H1 (cell line): ENCODE results near the gene TGOLN2. TPM values are rescaled to one million over a fixed set of nuclear protein-coding genes. Genes with fewer than 3 reads are reported as not detected.

Experiments used
- CTCF ChIA-PET: fragments of 300-600 bp; sonication (Branson Sonifier 250); formaldehyde crosslinking; loops from one replicate; lab custom pipeline; 2021; ENCODE audit not compliant: partially characterized antibody; lab: Charles Lee
- POLR2A ChIA-PET: fragments of 300-600 bp; sonication (Branson Sonifier 250); formaldehyde crosslinking; loops from one replicate; lab custom pipeline; 2021; ENCODE audit warnings: inconsistent platforms; ENCODE audit not compliant: partially characterized antibody; lab: Charles Lee
- DNase-seq, 2 experiments: peaks; one replicate each; pipeline versions ENCODE4 v3.0.0 to v3.0.0-alpha.2; 2010 to 2022; ENCODE audit warnings: low spot score in 2 of 2, low read depth in 1 of 2, mixed read lengths in 1 of 2
- FAIRE-seq: peaks from 2 replicates; lab custom pipeline; 2011; peaks lifted over from hg19 to GRCh38; lab: Jason Lieb, UNC
- H2AFZ ChIP-seq: 2 replicates; pipeline ENCODE4 v1.8.1; 2012; ENCODE audit warnings: low read length, inconsistent platforms
- H2AK5ac ChIP-seq: 2 replicates; pipeline ENCODE4 v1.6.1; 2013; ENCODE audit warnings: low read depth, low read length
- H2BK120ac ChIP-seq: replicated peaks from 2 replicates; pipeline ENCODE3; 2013; ENCODE audit warnings: low read depth, low read length, inconsistent platforms
- H2BK12ac ChIP-seq: 2 replicates; pipeline ENCODE4 v1.6.1; 2013; ENCODE audit warnings: low read depth, low read length
- H2BK15ac ChIP-seq: 2 replicates; pipeline ENCODE4 v1.6.1; 2013; ENCODE audit warnings: low read length
- H2BK20ac ChIP-seq: 2 replicates; pipeline ENCODE4 v1.6.1; 2013; ENCODE audit warnings: low read length
- H2BK5ac ChIP-seq: 2 replicates; pipeline ENCODE4 v1.6.1; 2013; ENCODE audit warnings: low read depth, low read length
- H3K14ac ChIP-seq: 2 replicates; pipeline ENCODE4 v1.6.1; 2013; ENCODE audit warnings: inconsistent platforms; ENCODE audit not compliant: insufficient read length
- H3K18ac ChIP-seq: 2 replicates; pipeline ENCODE4 v1.6.1; 2013; ENCODE audit warnings: low read length; ENCODE audit errors: extremely low read depth
- H3K23ac ChIP-seq: 2 replicates; pipeline ENCODE4 v1.6.1; 2013; ENCODE audit warnings: inconsistent platforms; ENCODE audit not compliant: insufficient read length
- H3K23me2 ChIP-seq: 2 replicates; pipeline ENCODE4 v1.6.1; 2013; ENCODE audit warnings: low read depth, low read length
- H3K27ac ChIP-seq: 2 replicates; pipeline ENCODE4 v1.6.1; 2011; ENCODE audit warnings: low read depth, low read length, inconsistent platforms
- H3K27me3 ChIP-seq, 4 experiments: replicated peaks in 1 of 4; 1 replicate in 1 of 4; 2 replicates in 3 of 4; pipeline versions ENCODE4 v1.6.1 to v1.8.1; 2011 to 2013; ENCODE audit warnings: low read length in 3 of 4, mild to moderate bottlenecking in 3 of 4, inconsistent platforms in 2 of 4, mixed read lengths in 2 of 4, moderate library complexity in 1 of 4; ENCODE audit not compliant: control insufficient read depth in 3 of 4, insufficient read depth in 3 of 4; ENCODE audit errors: extremely low read depth in 1 of 4
- H3K36me3 ChIP-seq, 4 experiments: 2 replicates each; pipeline versions ENCODE4 v1.6.1 to v1.8.1; 2011 to 2013; ENCODE audit warnings: mild to moderate bottlenecking in 4 of 4, low read length in 3 of 4, moderate library complexity in 2 of 4, control low read depth in 1 of 4, inconsistent platforms in 1 of 4; ENCODE audit not compliant: insufficient read depth in 4 of 4, control insufficient read depth in 2 of 4
- H3K4ac ChIP-seq: replicated peaks from 2 replicates; pipeline ENCODE3; 2013; ENCODE audit warnings: low read length, low read depth, mixed read lengths, inconsistent platforms; ENCODE audit not compliant: insufficient read length
- H3K4me1 ChIP-seq, 4 experiments: replicated peaks in 1 of 4; 1 replicate in 1 of 4; 2 replicates in 3 of 4; pipeline versions ENCODE4 v1.6.1 to v1.8.1; 2011 to 2013; ENCODE audit warnings: low read length in 3 of 4, inconsistent platforms in 2 of 4, mixed read lengths in 1 of 4; ENCODE audit not compliant: insufficient read depth in 4 of 4, control insufficient read depth in 3 of 4
- H3K4me2 ChIP-seq, 2 experiments: 2 replicates each; pipeline versions ENCODE4 v1.6.1 to v1.8.1; 2011 to 2013; ENCODE audit warnings: low read depth in 2 of 2, low read length in 2 of 2, control low read depth in 1 of 2, inconsistent platforms in 1 of 2, mild to moderate bottlenecking in 1 of 2; ENCODE audit not compliant: insufficient read depth in 1 of 2
- H3K4me3 ChIP-seq, 4 experiments: fragments of 200-600, 300-600 bp in 1 of 4; sonication (generic), shearing (Covaris generic), sonication (Bioruptor Twin) in 1 of 4; 2 replicates each; pipeline versions ENCODE4 v1.5.1 to v1.8.1; 2011 to 2016; ENCODE audit warnings: low read length in 4 of 4, low read depth in 3 of 4, control low read depth in 2 of 4, inconsistent platforms in 2 of 4, mild to moderate bottlenecking in 2 of 4, mixed read lengths in 1 of 4, moderate library complexity in 1 of 4; ENCODE audit not compliant: insufficient read depth in 2 of 4; ENCODE audit errors: extremely low read depth in 1 of 4
- H3K56ac ChIP-seq: replicated peaks from 2 replicates; pipeline ENCODE3; 2013; ENCODE audit warnings: low read depth, mild to moderate bottlenecking, mixed read lengths, low read length, inconsistent platforms; ENCODE audit not compliant: insufficient read length
- H3K79me1 ChIP-seq: 2 replicates; pipeline ENCODE4 v1.6.1; 2013; ENCODE audit warnings: low read depth, low read length, control low read depth
- H3K79me2 ChIP-seq, 2 experiments: 2 replicates each; pipeline versions ENCODE4 v1.6.1 to v1.8.1; 2012 to 2013; ENCODE audit warnings: low read length in 2 of 2, mild to moderate bottlenecking in 2 of 2, inconsistent platforms in 1 of 2; ENCODE audit not compliant: insufficient read depth in 2 of 2, control insufficient read depth in 1 of 2
- H3K9ac ChIP-seq, 4 experiments: replicated peaks in 1 of 4; 1 replicate in 1 of 4; 2 replicates in 3 of 4; pipeline versions ENCODE4 v1.6.1 to v1.8.1; 2011 to 2013; ENCODE audit warnings: low read depth in 3 of 4, low read length in 3 of 4, control low read depth in 2 of 4, mild to moderate bottlenecking in 2 of 4, moderate library complexity in 2 of 4, inconsistent platforms in 1 of 4; ENCODE audit errors: extremely low read depth in 1 of 4
- H3K9me3 ChIP-seq, 2 experiments: 2 replicates each; pipeline versions ENCODE4 v1.6.1 to v1.8.1; 2012 to 2013; ENCODE audit warnings: mild to moderate bottlenecking in 2 of 2, moderate library complexity in 2 of 2, control low read depth in 1 of 2, inconsistent platforms in 1 of 2, low read depth in 1 of 2, low read length in 1 of 2, mixed read lengths in 1 of 2; ENCODE audit not compliant: insufficient read depth in 2 of 2
- H4K20me1 ChIP-seq, 2 experiments: replicated peaks in 1 of 2; 2 replicates each; pipeline versions ENCODE3 to v1.8.1; 2011 to 2013; ENCODE audit warnings: inconsistent platforms in 2 of 2, low read length in 2 of 2, mild to moderate bottlenecking in 1 of 2; ENCODE audit not compliant: insufficient read depth in 2 of 2, control insufficient read depth in 1 of 2
- H4K5ac ChIP-seq: 2 replicates; pipeline ENCODE4 v1.6.1; 2013; ENCODE audit warnings: low read length, low read depth, mixed read lengths, inconsistent platforms; ENCODE audit not compliant: insufficient read length
- H4K8ac ChIP-seq: 2 replicates; pipeline ENCODE4 v1.8.0; 2013; ENCODE audit warnings: mild to moderate bottlenecking, moderate library complexity, low read length, inconsistent platforms; ENCODE audit not compliant: insufficient read depth; ENCODE audit errors: extremely low read depth
- H4K91ac ChIP-seq: replicated peaks from 2 replicates; pipeline ENCODE3; 2013; ENCODE audit warnings: low read length, mixed read lengths, inconsistent platforms; ENCODE audit not compliant: insufficient read length
- CEBPB ChIP-seq: IDR thresholded peaks from 2 replicates; pipeline ENCODE4 v1.6.1; 2012; ENCODE audit warnings: low read depth, low read length
- FOSL1 ChIP-seq: IDR thresholded peaks from 2 replicates; pipeline ENCODE4 v1.6.1; 2011; ENCODE audit warnings: mild to moderate bottlenecking, low read depth, low read length, moderate library complexity; ENCODE audit not compliant: insufficient read depth
- POLR2A ChIP-seq, 2 experiments: IDR thresholded peaks; 1 replicate in 1 of 2; 2 replicates in 1 of 2; pipeline ENCODE4 v1.6.1; 2011; ENCODE audit warnings: low read depth in 2 of 2, low read length in 2 of 2, mild to moderate bottlenecking in 2 of 2; ENCODE audit errors: control extremely low read depth in 1 of 2
- SIRT6 ChIP-seq: IDR thresholded peaks from one replicate; pipeline ENCODE4 v1.7.1; 2012; ENCODE audit warnings: low read length, inconsistent platforms
- SP4 ChIP-seq: IDR thresholded peaks from 2 replicates; pipeline ENCODE4 v1.6.1; 2012; ENCODE audit warnings: low read length, inconsistent platforms
- SRF ChIP-seq: IDR thresholded peaks from 2 replicates; pipeline ENCODE4 v1.6.1; 2011; ENCODE audit warnings: mild to moderate bottlenecking, low read depth, low read length, moderate library complexity
- TCF12 ChIP-seq: IDR thresholded peaks from 2 replicates; pipeline ENCODE4 v1.6.1; 2011; ENCODE audit warnings: low read depth, mild to moderate bottlenecking, low read length
- YY1 ChIP-seq: IDR thresholded peaks from 2 replicates; pipeline ENCODE4 v1.6.1; 2011; ENCODE audit warnings: low read depth, mild to moderate bottlenecking, low read length
- ZNF274 ChIP-seq: IDR thresholded peaks from 2 replicates; pipeline ENCODE4 v1.7.0; 2012; ENCODE audit warnings: low read length, borderline replicate concordance; ENCODE audit errors: extremely low read depth
- WGBS, 2 experiments: shearing (Covaris generic) in 1 of 2; methylation state at CpG; one replicate each; pipeline versions ENCODE4 v1.1.6 to v1.1.7; 2013 to 2015; ENCODE audit warnings: low lambda C conversion rate in 2 of 2, mixed read lengths in 2 of 2, inconsistent platforms in 1 of 2, low coverage in 1 of 2, missing lambda C conversion rate in 1 of 2; ENCODE audit not compliant: insufficient replicate concordance in 2 of 2, insufficient coverage in 1 of 2, insufficient read length in 1 of 2; ENCODE audit errors: extremely low coverage in 1 of 2, missing lambda C conversion rate in 1 of 2; 5-methylcytosine and 5-hydroxymethylcytosine counted together
- polyA plus RNA-seq, 7 experiments: library from polyadenylated mRNA; depleted of rRNA in 3 of 7; stranded (reverse) in 5 of 7; unstranded in 2 of 7; fragments of >200 nt in 5 of 7; fragments of 200-250 nt in 2 of 7; gene quantifications; 1 replicate in 5 of 7; 2 replicates in 1 of 7; 4 replicates in 1 of 7; pipeline versions ENCODE4 v1.2.1 to v1.2.3, GENCODE V29; 2011 to 2013; ENCODE audit warnings: missing spikeins in 2 of 7, mixed read lengths in 2 of 7
- total RNA-seq: library from RNA; stranded (reverse); fragmentation: NEBNext Ultra II Directional; extraction: Animal tissue kit (Norgen Biotek cat#: 25700); gene quantifications from 2 replicates; pipeline ENCODE4 v1.2.1, GENCODE V29; 2021
- TF ChIP-seq, protein P1 (sequence below), 3 experiments: IDR thresholded peaks; 1 replicate in 2 of 3; 2 replicates in 1 of 3; pipeline versions ENCODE4 v1.5.1 to v1.6.1; 2011; ENCODE audit warnings: low read length in 3 of 3, mild to moderate bottlenecking in 3 of 3, inconsistent platforms in 2 of 3, low read depth in 1 of 3, moderate library complexity in 1 of 3; ENCODE audit not compliant: insufficient read depth in 1 of 3; ENCODE audit errors: control extremely low read depth in 1 of 3
- TF ChIP-seq, protein P2 (sequence below): IDR thresholded peaks from 2 replicates; pipeline ENCODE4 v1.6.1; 2012; ENCODE audit warnings: low read length, inconsistent platforms

The TGOLN2 gene
- total and polyA plus RNA-seq, 2 of the 8 experiments (the other 6 are each of a cell fraction or from before 2014, with no cell fraction given), result 33.9 to 38.9 TPM

DNA sequence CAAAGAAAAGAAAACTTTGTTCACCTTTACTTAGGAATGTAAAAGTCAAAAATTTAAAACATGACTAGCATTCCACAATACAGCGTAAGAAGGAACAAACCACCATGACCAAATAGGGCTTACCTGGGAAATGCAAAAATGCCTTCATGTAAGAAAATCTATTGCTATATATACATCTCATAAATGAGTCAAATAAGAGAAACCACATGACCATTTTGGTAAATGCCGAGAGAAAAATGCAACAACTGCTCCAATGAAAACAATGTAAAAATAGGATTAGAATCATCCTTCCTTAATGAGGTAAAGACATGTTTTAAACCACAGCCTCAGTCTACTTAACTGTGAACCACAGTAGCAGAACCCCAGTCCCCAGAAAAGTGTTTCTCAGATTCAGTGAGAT is 49.4 kb downstream of the TGOLN2 start:
- DNase-seq (no peak), FAIRE-seq (no peak)
- Histone ChIP-seq H3K9me3 (no peaks in the 10 kb centered on the region), H3K23me2 (no peaks in the 10 kb centered on the region), H3K27me3 (no peaks in the 10 kb centered on the region), H4K8ac (no peak overlapping the region), H3K4ac (no peak overlapping the region), H3K9ac (no peak overlapping the region), H3K4me2 (no peak overlapping the region), H3K18ac (no peak overlapping the region), H2AK5ac (no peak overlapping the region), H2AFZ (no peak overlapping the region), H3K56ac (no peak overlapping the region), H3K79me2 (peaks cover 0 to 73% of the 10 kb centered on the region in 2 experiments; a peak in 2 of 4 replicates), H3K36me3 (peaks cover 0 to 4% (median 0%) of the 10 kb centered on the region in 4 experiments; a peak in 2 of 8 replicates), H3K27ac (no peak overlapping the region), H3K4me1 (peaks cover 5 to 19% (median 13%) of the 10 kb centered on the region in 4 experiments), H3K4me3 (no peak overlapping the region), H2BK5ac (no peak overlapping the region), H3K14ac (no peak overlapping the region), H2BK12ac (no peak overlapping the region), H2BK15ac (no peak overlapping the region), H4K20me1 (peaks cover 15 to 23% of the 10 kb centered on the region in 2 experiments), H4K91ac (no peak overlapping the region), H2BK20ac (no peak overlapping the region), H3K79me1 (peaks cover 24% of the 10 kb centered on the region), H4K5ac (no peak overlapping the region), H3K23ac (no peak overlapping the region), H2BK120ac (no peak overlapping the region)
- WGBS, 2 experiments, result 100% methylated on average over 2 of the region's 2 CpGs; no CpG with 5 or more reads in 1 of the 2 experiments
- ChIA-PET CTCF (interaction anchor here (0.6 to 15.9 kb wide), 5 partner anchors 12 to 211 kb away, joined by 3 to 283 read pairs (median 5); no protein-coding TSS in a partner anchor), POLR2A (interaction anchor here (0.9 to 1.2 kb wide), 3 partner anchors 16 to 144 kb away, joined by 3 read pairs; no protein-coding TSS in a partner anchor)
- TF ChIP-seq POLR2A (IDR thresholded peaks at IDR 0.05; ENCODE audit: control extremely low read depth in 1 of 2, low read depth in 2 of 2, low read length in 2 of 2), result no peak
- TF ChIP-seq ZNF274, result no peak
- TF ChIP-seq FOSL1, result no peak
- no peak for TF ChIP-seq TCF12
- TF ChIP-seq SIRT6, result no peak
- no peak for TF ChIP-seq SRF
- TF ChIP-seq, protein P1, sequence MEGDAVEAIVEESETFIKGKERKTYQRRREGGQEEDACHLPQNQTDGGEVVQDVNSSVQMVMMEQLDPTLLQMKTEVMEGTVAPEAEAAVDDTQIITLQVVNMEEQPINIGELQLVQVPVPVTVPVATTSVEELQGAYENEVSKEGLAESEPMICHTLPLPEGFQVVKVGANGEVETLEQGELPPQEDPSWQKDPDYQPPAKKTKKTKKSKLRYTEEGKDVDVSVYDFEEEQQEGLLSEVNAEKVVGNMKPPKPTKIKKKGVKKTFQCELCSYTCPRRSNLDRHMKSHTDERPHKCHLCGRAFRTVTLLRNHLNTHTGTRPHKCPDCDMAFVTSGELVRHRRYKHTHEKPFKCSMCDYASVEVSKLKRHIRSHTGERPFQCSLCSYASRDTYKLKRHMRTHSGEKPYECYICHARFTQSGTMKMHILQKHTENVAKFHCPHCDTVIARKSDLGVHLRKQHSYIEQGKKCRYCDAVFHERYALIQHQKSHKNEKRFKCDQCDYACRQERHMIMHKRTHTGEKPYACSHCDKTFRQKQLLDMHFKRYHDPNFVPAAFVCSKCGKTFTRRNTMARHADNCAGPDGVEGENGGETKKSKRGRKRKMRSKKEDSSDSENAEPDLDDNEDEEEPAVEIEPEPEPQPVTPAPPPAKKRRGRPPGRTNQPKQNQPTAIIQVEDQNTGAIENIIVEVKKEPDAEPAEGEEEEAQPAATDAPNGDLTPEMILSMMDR (IDR thresholded peaks at IDR 0.05; ENCODE audit: control extremely low read depth in 1 of 3, insufficient read depth in 1 of 3, low read depth in 1 of 3, low read length in 3 of 3), result no peak
- TF ChIP-seq, protein P2, sequence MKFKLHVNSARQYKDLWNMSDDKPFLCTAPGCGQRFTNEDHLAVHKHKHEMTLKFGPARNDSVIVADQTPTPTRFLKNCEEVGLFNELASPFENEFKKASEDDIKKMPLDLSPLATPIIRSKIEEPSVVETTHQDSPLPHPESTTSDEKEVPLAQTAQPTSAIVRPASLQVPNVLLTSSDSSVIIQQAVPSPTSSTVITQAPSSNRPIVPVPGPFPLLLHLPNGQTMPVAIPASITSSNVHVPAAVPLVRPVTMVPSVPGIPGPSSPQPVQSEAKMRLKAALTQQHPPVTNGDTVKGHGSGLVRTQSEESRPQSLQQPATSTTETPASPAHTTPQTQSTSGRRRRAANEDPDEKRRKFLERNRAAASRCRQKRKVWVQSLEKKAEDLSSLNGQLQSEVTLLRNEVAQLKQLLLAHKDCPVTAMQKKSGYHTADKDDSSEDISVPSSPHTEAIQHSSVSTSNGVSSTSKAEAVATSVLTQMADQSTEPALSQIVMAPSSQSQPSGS, result no peak
- no peak for TF ChIP-seq SP4
- no peak for TF ChIP-seq YY1
- no peak for TF ChIP-seq CEBPB
